ENCODE data around the gene RTP5.
"Not testable (repeated sequence)": the region's sequence is repeated elsewhere in the genome, so short reads cannot be mapped to it uniquely, and the experiment has no call there.

RTP5 gene

GRCh38 chr2:241869087-241869961 is at the start of gene RTP5:
RTP5 (plus strand) TSS chr2:241869729; CDS start chr2:241869757, 28 bp downstream.
- FAIRE-seq, result no peak

- not testable (repeated sequence) for FAIRE-seq
These were observed 49.4 kb upstream of the RTP5 start for GRCh38 chr2:241819947-241820624.

GRCh38 chr2:241820625-241821384 is 48.7 kb upstream of the RTP5 start:
- no peak for FAIRE-seq

- FAIRE-seq, result no peak
These were observed 47.9 kb upstream of the RTP5 start for GRCh38 chr2:241821460-241822263.

- no peak for FAIRE-seq
These were observed 47.3 kb upstream of the RTP5 start for GRCh38 chr2:241822264-241822623.

GRCh38 chr2:241823531-241824437 is 45.7 kb upstream of the RTP5 start:
- not testable (repeated sequence) for FAIRE-seq

- FAIRE-seq, result no peak
These were observed 42.1 kb upstream of the RTP5 start for GRCh38 chr2:241827394-241827793.

- no peak for FAIRE-seq
These were observed 36.3 kb upstream of the RTP5 start for GRCh38 chr2:241833101-241833663.

GRCh38 chr2:241833756-241834526 is 35.6 kb upstream of the RTP5 start:
- FAIRE-seq, result not testable (repeated sequence)

GRCh38 chr2:241834527-241835210 is 34.9 kb upstream of the RTP5 start:
- no peak for FAIRE-seq

GRCh38 chr2:241835611-241836010 is 33.9 kb upstream of the RTP5 start:
- FAIRE-seq, result no peak

- no peak for FAIRE-seq
These were observed 33.2 kb upstream of the RTP5 start for GRCh38 chr2:241836292-241836691.

GRCh38 chr2:241837197-241837965 is 32.1 kb upstream of the RTP5 start:
- no peak for FAIRE-seq

GRCh38 chr2:241841181-241842066 is 28.1 kb upstream of the RTP5 start:
- no peak for FAIRE-seq

GRCh38 chr2:241842067-241842415 is 27.5 kb upstream of the RTP5 start:
- FAIRE-seq, result no peak

- no peak for FAIRE-seq
These were observed 26.8 kb upstream of the RTP5 start for GRCh38 chr2:241842620-241843211.

- FAIRE-seq, result no peak
These were observed 26.0 kb upstream of the RTP5 start for GRCh38 chr2:241843321-241844065.
